ENCODE data around the gene ATP11B.

ATP11B gene

DNA sequence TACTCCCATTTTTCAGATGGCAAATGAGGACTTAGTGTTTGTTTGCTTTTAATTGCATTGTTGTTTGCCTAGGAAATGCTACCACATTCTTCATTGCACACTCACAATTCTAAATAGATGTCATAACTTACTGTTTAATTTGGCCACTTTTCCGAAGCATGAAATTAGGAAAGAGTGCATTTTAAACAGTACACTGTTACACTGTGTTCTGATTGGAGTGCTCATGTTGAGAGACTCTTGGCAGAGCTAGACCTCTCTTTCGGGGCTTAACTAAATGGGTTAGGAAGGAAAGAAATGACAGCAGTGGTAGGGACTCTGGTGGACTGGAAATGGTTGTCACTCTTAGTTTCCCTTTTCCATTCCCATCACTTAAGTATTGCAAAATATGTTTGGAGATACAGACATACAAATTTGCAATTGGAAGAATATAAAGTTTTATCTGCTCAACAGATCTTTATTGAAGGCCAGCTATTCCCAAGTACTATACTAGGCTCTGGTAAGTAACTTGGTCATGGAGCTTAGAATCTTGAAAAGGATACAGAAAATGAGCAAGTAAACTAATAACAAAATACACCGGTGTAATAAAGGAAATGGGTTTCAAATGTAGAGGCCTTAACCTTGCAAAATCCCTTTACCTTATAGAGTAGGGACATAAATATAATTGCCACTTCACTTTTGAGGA, 96.8 kb downstream of the ATP11B start:
- no peak for TF ChIP-seq Cebpa-rat (IDR thresholded peaks at IDR 0.05)
- H3K9ac ChIP-seq: no peak overlapping the region
- H3K4me1 ChIP-seq: peaks cover 0 to 13% (median 0%) of the 10 kb centered on the region in 10 experiments; a peak in 4 of 20 replicates
- no peak overlapping the region for H3K4me2 ChIP-seq
- 0 out of 22 replicates have a peak, but pooled peaks cover 0 to 4% (median 0%) of the 10 kb centered on the region in 11 experiments for H3K9me3 ChIP-seq (replicated peaks in 1 of 11)
- peaks cover 39 to 92% (median 71%) of the 10 kb centered on the region in 11 experiments for H3K36me3 ChIP-seq
- no peak overlapping the region for H3K4me3 ChIP-seq
- H4K20me1 ChIP-seq: no peaks in the 10 kb centered on the region
- no peak overlapping the region for H3K27ac ChIP-seq
- no peaks in the 10 kb centered on the region for H3K27me3 ChIP-seq

DNA sequence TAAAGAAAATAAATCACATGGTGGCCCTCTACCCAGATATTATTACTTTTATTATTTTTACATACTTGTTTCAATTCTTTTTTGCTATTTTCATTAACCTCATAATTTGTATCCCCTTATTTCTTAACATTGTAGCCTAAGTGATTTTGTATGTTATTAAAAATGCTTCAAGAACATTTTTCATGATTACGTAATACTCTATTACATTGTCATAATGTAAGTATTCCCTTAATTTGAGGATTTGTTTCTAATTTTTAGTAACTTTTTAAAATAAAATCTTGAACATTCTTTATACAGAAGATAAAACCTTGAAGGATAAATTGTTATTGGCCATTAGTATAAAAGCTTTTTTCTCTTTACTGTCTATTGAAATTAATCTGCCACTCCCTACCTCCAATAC, 98.1 kb downstream of the ATP11B start:
- peaks cover 47 to 91% (median 74%) of the 10 kb centered on the region in 11 experiments for H3K36me3 ChIP-seq
- H3K4me1 ChIP-seq: peaks cover 0 to 13% (median 0%) of the 10 kb centered on the region in 10 experiments; a peak in 4 of 20 replicates
- H3K9ac ChIP-seq: no peak overlapping the region
- no peaks in the 10 kb centered on the region for H3K27me3 ChIP-seq
- no peak for TF ChIP-seq Cebpa-rat (IDR thresholded peaks at IDR 0.05)
- no peak overlapping the region for H3K27ac ChIP-seq
- H3K9me3 ChIP-seq (replicated peaks in 1 of 11): 0 out of 22 replicates have a peak, but pooled peaks cover 0 to 4% (median 0%) of the 10 kb centered on the region in 11 experiments
- H3K4me3 ChIP-seq: no peak overlapping the region
- no peaks in the 10 kb centered on the region; a peak in 1 of 22 replicates for H4K20me1 ChIP-seq
- H3K4me2 ChIP-seq: peak overlapping the region in 1 of 11 experiments; percentile 27; a peak in 1 of 22 replicates

DNA sequence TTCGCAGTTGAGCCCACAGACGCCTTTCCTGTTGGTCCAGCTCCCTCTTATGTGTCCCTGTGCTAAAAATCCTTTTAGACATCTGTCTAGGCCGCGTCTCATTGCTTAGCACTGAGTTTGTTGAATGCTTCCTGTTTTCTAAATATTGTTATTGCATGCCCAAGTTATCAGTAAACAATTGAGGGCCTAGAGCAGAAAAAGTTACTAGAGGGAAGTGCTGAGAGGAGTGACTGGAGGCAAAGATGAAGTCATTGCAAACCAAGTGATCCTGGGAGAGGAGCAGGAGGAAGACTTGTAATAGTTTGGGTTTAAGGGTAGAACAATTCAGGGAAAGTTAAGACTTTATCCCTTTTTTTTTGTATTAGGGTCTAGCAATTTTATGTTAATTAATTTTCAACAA, 98.9 kb downstream of the ATP11B start:
- Histone ChIP-seq H3K27ac (peak overlapping the region in 1 of 11 experiments; percentile 44; a peak in 1 of 22 replicates), H4K20me1 (no peaks in the 10 kb centered on the region; a peak in 1 of 22 replicates), H3K4me2 (peak overlapping the region in 2 of 11 experiments; percentile 14 to 27; a peak in 3 of 22 replicates), H3K9me3 (replicated peaks in 1 of 11) (0 out of 22 replicates have a peak, but pooled peaks cover 0 to 4% (median 0%) of the 10 kb centered on the region in 11 experiments), H3K9ac (no peak overlapping the region), H3K36me3 (peaks cover 47 to 91% (median 70%) of the 10 kb centered on the region in 11 experiments), H3K27me3 (no peaks in the 10 kb centered on the region), H3K4me1 (peaks cover 0 to 13% (median 0%) of the 10 kb centered on the region in 10 experiments; a peak in 4 of 20 replicates), H3K4me3 (no peak overlapping the region)
- TF ChIP-seq Cebpa-rat (IDR thresholded peaks at IDR 0.05): no peak

DNA sequence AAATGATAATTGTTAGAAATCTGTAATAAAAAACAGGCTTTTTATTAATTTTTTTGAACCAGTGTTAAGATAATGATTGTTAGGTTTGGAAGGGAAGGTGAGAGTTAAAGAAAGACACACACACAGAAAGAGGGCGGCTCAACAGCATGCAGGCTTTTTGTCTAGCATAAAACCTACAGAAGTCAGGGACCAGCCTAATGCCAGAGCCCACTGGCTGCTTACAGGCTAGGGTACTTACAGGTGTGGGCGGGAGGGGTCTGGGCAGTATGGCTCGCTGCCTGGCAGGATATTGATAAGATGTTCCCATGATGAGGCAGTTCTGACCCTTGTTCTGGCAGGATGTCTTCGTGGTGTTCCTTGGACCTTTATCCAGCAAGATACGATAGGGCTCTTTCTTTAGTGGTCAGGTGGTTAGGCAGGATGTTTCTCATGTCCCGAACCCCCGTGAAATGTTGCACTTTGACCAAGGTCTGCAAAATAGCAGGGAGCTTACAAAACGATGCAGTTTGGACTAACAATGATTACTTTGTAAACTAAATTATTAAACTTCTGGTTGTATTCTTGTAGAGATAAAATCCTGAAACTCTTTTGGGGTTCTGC, 102.3 kb downstream of the ATP11B start:
- Histone ChIP-seq H3K4me3 (no peak overlapping the region), H3K4me1 (peaks cover 0 to 13% (median 0%) of the 10 kb centered on the region in 10 experiments; a peak in 4 of 20 replicates), H3K4me2 (no peak overlapping the region), H3K9me3 (replicated peaks in 1 of 11) (0 out of 22 replicates have a peak, but pooled peaks cover 0 to 4% (median 0%) of the 10 kb centered on the region in 11 experiments), H3K27me3 (no peaks in the 10 kb centered on the region), H3K27ac (no peak overlapping the region), H3K36me3 (peaks cover 38 to 90% (median 66%) of the 10 kb centered on the region in 11 experiments; a peak in 21 of 22 replicates), H4K20me1 (no peaks in the 10 kb centered on the region; a peak in 1 of 22 replicates), H3K9ac (no peak overlapping the region)
- no peak for TF ChIP-seq Cebpa-rat (IDR thresholded peaks at IDR 0.05)

DNA sequence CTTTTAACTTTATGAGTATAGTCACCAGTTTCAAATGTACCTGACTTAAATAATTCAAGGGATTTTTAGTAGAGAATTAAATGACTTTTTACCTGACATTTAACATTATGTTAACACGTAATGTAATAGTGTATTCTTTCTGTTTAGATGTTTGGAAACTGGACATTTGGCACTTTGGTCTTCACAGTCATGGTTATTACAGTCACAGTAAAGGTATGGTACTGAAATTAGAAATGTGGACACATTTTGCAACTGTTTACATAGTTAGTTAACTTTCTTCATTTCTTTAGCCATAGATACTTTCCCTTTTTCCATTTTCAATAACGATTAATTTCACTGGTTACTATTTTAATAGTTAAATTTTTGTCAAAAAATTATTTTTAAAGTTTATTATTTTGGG, 103.2 kb downstream of the ATP11B start:
- Histone ChIP-seq H3K36me3 (peaks cover 32 to 91% (median 67%) of the 10 kb centered on the region in 11 experiments; a peak in 21 of 22 replicates), H3K27ac (no peak overlapping the region), H3K27me3 (no peaks in the 10 kb centered on the region), H3K4me3 (no peak overlapping the region), H4K20me1 (no peaks in the 10 kb centered on the region; a peak in 1 of 22 replicates), H3K9me3 (replicated peaks in 1 of 11) (no peaks in the 10 kb centered on the region), H3K9ac (no peak overlapping the region), H3K4me1 (peaks cover 0 to 13% (median 0%) of the 10 kb centered on the region in 10 experiments; a peak in 4 of 20 replicates), H3K4me2 (no peak overlapping the region)
- TF ChIP-seq Cebpa-rat (IDR thresholded peaks at IDR 0.05): no peak

DNA sequence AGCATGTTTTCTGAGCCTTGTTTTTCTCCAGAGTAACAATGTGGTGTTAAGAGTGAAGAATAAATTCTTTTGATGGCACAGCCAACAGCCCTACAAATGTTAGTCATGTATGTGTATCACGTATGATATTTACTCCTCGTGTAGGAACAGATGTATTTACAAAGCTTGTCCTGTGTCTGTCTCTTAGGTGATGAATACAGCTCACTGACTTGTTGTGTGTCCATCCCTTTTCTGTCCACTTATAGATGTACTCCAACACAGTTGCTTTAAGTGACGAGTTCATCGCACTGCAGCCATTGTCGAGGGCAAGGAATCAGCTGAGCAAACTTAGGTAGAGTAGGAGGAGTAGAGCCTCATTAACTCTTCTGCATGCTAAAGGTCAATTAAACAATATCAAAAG, 108.9 kb downstream of the ATP11B start:
- H4K20me1 ChIP-seq: no peaks in the 10 kb centered on the region
- TF ChIP-seq Cebpa-rat (IDR thresholded peaks at IDR 0.05): no peak
- no peak overlapping the region for H3K4me3 ChIP-seq
- peaks cover 37 to 94% (median 78%) of the 10 kb centered on the region in 11 experiments for H3K36me3 ChIP-seq
- H3K4me1 ChIP-seq: no peaks in the 10 kb centered on the region
- no peak overlapping the region for H3K4me2 ChIP-seq
- H3K9ac ChIP-seq: no peak overlapping the region
- H3K27me3 ChIP-seq: no peaks in the 10 kb centered on the region
- no peaks in the 10 kb centered on the region for H3K9me3 ChIP-seq (replicated peaks in 1 of 11)
- H3K27ac ChIP-seq: no peak overlapping the region

DNA sequence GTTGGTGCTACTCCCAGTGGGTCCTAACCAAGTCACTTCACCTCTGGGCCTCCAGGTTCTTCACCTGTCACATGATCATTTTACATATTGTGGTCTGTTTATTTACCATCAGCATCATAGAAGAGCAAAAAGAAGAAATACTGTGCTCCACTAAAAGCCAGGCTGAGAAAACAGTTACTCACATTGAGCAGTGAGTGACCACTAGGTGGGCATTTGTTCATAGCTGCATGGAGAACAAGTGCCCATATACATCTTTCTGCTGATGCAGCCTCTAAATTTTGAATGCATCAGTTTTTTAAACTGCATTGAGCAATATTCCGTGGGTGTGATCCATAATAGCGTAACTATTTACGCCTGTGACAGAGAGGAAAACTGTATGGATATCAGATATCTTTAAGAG, 110.9 kb downstream of the ATP11B start:
- no peak overlapping the region for H3K4me3 ChIP-seq
- H3K9ac ChIP-seq: no peak overlapping the region

DNA sequence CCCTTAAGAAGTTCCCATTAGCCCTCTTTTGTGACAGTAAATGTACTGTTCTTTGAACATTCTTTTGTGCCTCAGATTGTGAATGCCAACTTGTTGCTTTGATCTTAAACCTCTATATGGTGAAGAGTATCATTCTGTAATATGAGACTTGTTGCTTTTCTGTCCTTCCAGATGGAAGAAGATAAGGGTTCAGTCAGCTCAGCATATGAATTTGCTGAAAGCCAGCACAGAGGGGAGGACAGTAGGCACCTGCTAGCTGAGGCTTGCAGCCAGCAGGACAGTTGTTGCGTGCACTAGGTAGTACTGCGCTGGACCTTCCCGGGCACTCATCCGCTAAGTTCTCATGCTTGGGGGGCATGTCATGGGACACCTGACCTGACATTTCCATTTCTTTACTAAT, 112.3 kb downstream of the ATP11B start:
- no peaks in the 10 kb centered on the region for H3K9me3 ChIP-seq (replicated peaks in 1 of 11)
- H3K36me3 ChIP-seq: peaks cover 32 to 84% (median 54%) of the 10 kb centered on the region in 11 experiments
- no peak overlapping the region for H3K27ac ChIP-seq
- no peak overlapping the region for H3K4me3 ChIP-seq
- no peak overlapping the region for H3K9ac ChIP-seq
- no peak for TF ChIP-seq Cebpa-rat (IDR thresholded peaks at IDR 0.05)
- no peaks in the 10 kb centered on the region for H3K4me1 ChIP-seq
- no peaks in the 10 kb centered on the region for H4K20me1 ChIP-seq
- H3K27me3 ChIP-seq: no peaks in the 10 kb centered on the region
- H3K4me2 ChIP-seq: no peak overlapping the region

More for the DNA sequence above, 110.9 kb downstream of the ATP11B start:
- Histone ChIP-seq H3K9me3 (replicated peaks in 1 of 11) (no peaks in the 10 kb centered on the region), H3K27me3 (no peaks in the 10 kb centered on the region), H3K27ac (no peak overlapping the region), H3K4me1 (no peaks in the 10 kb centered on the region), H4K20me1 (no peaks in the 10 kb centered on the region), H3K4me2 (no peak overlapping the region), H3K36me3 (peaks cover 40 to 92% (median 68%) of the 10 kb centered on the region in 11 experiments)
- TF ChIP-seq Cebpa-rat (IDR thresholded peaks at IDR 0.05): no peak

DNA sequence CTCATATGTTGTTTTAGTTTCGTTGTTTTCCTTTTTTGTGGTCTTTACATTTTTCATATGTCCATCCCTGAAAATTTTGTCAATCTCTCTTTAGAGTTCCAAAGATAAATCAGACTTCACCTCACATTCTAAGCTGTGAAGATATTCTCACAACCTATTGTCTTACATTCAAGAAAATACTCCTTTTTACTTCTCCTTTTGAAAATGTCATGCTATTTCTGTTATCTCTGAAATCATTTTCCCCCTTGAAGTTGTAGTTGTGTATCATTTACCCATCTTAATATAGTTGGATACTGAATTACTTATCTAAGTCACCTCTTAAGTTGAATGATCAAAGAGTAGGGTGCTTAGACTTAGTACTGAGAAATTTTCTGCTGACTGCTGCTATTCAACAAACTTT, 112.7 kb downstream of the ATP11B start:
- no peak overlapping the region for H3K27ac ChIP-seq
- no peaks in the 10 kb centered on the region for H3K4me1 ChIP-seq

More for the DNA sequence above, 112.7 kb downstream of the ATP11B start:
- TF ChIP-seq Cebpa-rat (IDR thresholded peaks at IDR 0.05): no peak
- no peaks in the 10 kb centered on the region for H4K20me1 ChIP-seq
- H3K36me3 ChIP-seq: peaks cover 32 to 84% (median 52%) of the 10 kb centered on the region in 11 experiments
- H3K9me3 ChIP-seq (replicated peaks in 1 of 11): no peaks in the 10 kb centered on the region
- no peak overlapping the region for H3K4me3 ChIP-seq
- no peak overlapping the region for H3K9ac ChIP-seq
- no peak overlapping the region for H3K4me2 ChIP-seq
- no peaks in the 10 kb centered on the region for H3K27me3 ChIP-seq
